ENCODE results near the gene SLC25A3. TPM values are rescaled to one million over a fixed set of nuclear protein-coding genes. Genes with fewer than 3 reads are reported as not detected.
"Not testable (repeated sequence)": the region's sequence is repeated elsewhere in the genome, so short reads cannot be mapped to it uniquely, and the experiment has no call there.

Gene SLC25A3
- total RNA-seq, 4 donors from 2014 or later: 271 to 309 (median 298) TPM

DNA sequence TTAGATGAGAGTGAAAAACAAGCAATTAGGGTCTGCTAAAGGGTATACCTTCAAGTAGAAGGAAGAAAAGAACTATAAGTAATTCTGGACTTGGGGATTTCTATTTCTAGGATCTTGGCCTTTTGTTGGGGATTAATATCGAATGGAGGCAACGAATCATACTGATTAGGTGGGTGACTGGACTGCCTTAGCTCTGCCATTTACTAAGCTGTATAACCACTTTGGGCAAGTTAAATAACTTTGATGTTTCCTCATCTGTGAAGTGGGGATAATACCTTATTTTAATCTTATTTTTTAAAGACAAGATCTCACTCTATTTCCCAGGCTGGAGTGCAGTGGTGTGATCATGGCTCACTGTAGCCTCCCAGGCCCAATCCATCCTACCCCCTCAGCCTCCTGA, 44.5 kb downstream of the SLC25A3 start:
- 91 to 95% methylated on average over 2 of the region's 2 CpGs for WGBS, 2 donors
- DNase-seq (ENCODE audit: low spot score in 2 of 2): no peak
- Histone ChIP-seq H3K27ac (no peak overlapping the region), H3K36me3 (no peaks in the 10 kb centered on the region), H3K27me3 (no peaks in the 10 kb centered on the region), H3K9me3 (no peaks in the 10 kb centered on the region), H3K4me3 (no peak overlapping the region), H3K4me1 (peaks cover 0 to 4% (median 2%) of the 10 kb centered on the region in 4 donors)
- TF ChIP-seq POLR2A (IDR thresholded peaks at IDR 0.05) (no peak), CTCF (IDR thresholded peaks at IDR 0.05) (no peak), EP300 (IDR thresholded peaks at IDR 0.05) (no peak)

- Histone ChIP-seq H3K27ac (no peak overlapping the region), H3K36me3 (no peaks in the 10 kb centered on the region), H3K4me3 (no peak overlapping the region), H3K27me3 (no peaks in the 10 kb centered on the region), H3K4me1 (peaks cover 0 to 17% (median 3%) of the 10 kb centered on the region in 4 donors), H3K9me3 (no peaks in the 10 kb centered on the region)
- TF ChIP-seq EP300 (IDR thresholded peaks at IDR 0.05) (no peak), POLR2A (IDR thresholded peaks at IDR 0.05) (no peak), CTCF (IDR thresholded peaks at IDR 0.05) (no peak)
- WGBS, 2 donors: 74% methylated on average over 3 of the region's 3 CpGs
- DNase-seq (ENCODE audit: low spot score in 2 of 2): no peak
Observed at GRCh38 chr12:98639491-98639890, 46.0 kb downstream of the SLC25A3 start.

GRCh38 chr12:98642801-98643200, 49.3 kb downstream of the SLC25A3 start:
- H3K4me1 ChIP-seq: peaks cover 0 to 32% (median 13%) of the 10 kb centered on the region in 4 donors
- not testable (repeated sequence) for H3K4me3 ChIP-seq; DNase-seq (ENCODE audit: low spot score in 2 of 2); H3K27ac ChIP-seq; H3K27me3 ChIP-seq; H3K36me3 ChIP-seq; H3K9me3 ChIP-seq
- WGBS, 2 donors: 94 to 97% methylated on average over 5 of the region's 5 CpGs

- WGBS, 2 donors: 0 to 1% methylated on average over 4 to 19 of the region's 20 CpGs
- Histone ChIP-seq H3K36me3 (peaks cover 0 to 2% (median 0%) of the 10 kb centered on the region in 3 donors), H3K4me3 (peak overlapping the region; percentile 86 to 98 (median 94)), H3K9me3 (no peaks in the 10 kb centered on the region), H3K27ac (peak overlapping the region; percentile 66 to 96 (median 92)), H3K4me1 (peaks cover 0 to 32% (median 13%) of the 10 kb centered on the region in 4 donors), H3K27me3 (no peaks in the 10 kb centered on the region)
- no peak for DNase-seq (ENCODE audit: low spot score in 2 of 2)
- TF ChIP-seq CTCF (IDR thresholded peaks at IDR 0.05) (peak in 1 of 5 experiments; percentile 12), POLR2A (IDR thresholded peaks at IDR 0.05) (no peak)
Observed at GRCh38 chr12:98644433-98644711, 50.9 kb downstream of the SLC25A3 start.

- 1% methylated on average over 43 to 72 of the region's 91 CpGs for WGBS, 2 donors
- DNase-seq (ENCODE audit: low spot score in 2 of 2): peak; percentile 96 to 97
- peaks cover 0 to 32% (median 13%) of the 10 kb centered on the region in 4 donors for H3K4me1 ChIP-seq
- peaks cover 0 to 8% (median 0%) of the 10 kb centered on the region in 3 donors for H3K36me3 ChIP-seq
- no peak for TF ChIP-seq CTCF (IDR thresholded peaks at IDR 0.05)
- peak; percentile 62 to 81 for TF ChIP-seq POLR2A (IDR thresholded peaks at IDR 0.05)
- peak in 1 of 2 donors; percentile 90 for TF ChIP-seq EP300 (IDR thresholded peaks at IDR 0.05)
- H3K27me3 ChIP-seq: no peaks in the 10 kb centered on the region
- no peaks in the 10 kb centered on the region for H3K9me3 ChIP-seq
- peak within 1 kb of the TSS; percentile 86 to 98 (median 94) for H3K4me3 ChIP-seq
- H3K27ac ChIP-seq: peak within 1 kb of the TSS; percentile 66 to 96 (median 92)
Observed at GRCh38 chr12:98644712-98645571, 51.5 kb downstream of the SLC25A3 start, which contains the start of the genes APAF1 and IKBIP. TSS of gene APAF1 (plus strand) at chr12:98645290. CDS start at chr12:98648360, 3,070 bp downstream. TSS of gene IKBIP (minus strand) at chr12:98644788. CDS start at chr12:98644701, 87 bp downstream.

Measured in tibial nerve (tissue), 4 donors.